Measurements from ENCODE around the gene VAV3.

- TF ChIP-seq EP300 (IDR thresholded peaks at IDR 0.05; ENCODE audit: low read length) (no peak), ZNF785 (CRISPR knock-in tag; IDR thresholded peaks at IDR 0.05) (no peak), HNRNPH1 (optimal IDR thresholded peaks at IDR 0.05; ENCODE audit: low read depth, low read length) (no peak)
Measured at GRCh38 chr1:107689159-107689558, 275.8 kb downstream of the VAV3 start.
